H1 (cell line): ENCODE data around the gene NR5A2. TPM values are rescaled to one million over a fixed set of nuclear protein-coding genes. Genes with fewer than 3 reads are reported as not detected.

Source experiments
- CTCF ChIA-PET: fragments of 300-600 bp; sonication (Branson Sonifier 250); formaldehyde crosslinking; loops from one replicate; lab custom pipeline; 2021; ENCODE audit not compliant: partially characterized antibody; lab: Charles Lee
- POLR2A ChIA-PET: fragments of 300-600 bp; sonication (Branson Sonifier 250); formaldehyde crosslinking; loops from one replicate; lab custom pipeline; 2021; ENCODE audit warnings: inconsistent platforms; ENCODE audit not compliant: partially characterized antibody; lab: Charles Lee
- DNase-seq, 2 experiments: peaks; one replicate each; pipeline versions ENCODE4 v3.0.0 to v3.0.0-alpha.2; 2010 to 2022; ENCODE audit warnings: low spot score in 2 of 2, low read depth in 1 of 2, mixed read lengths in 1 of 2
- FAIRE-seq: peaks from 2 replicates; lab custom pipeline; 2011; peaks lifted over from hg19 to GRCh38; lab: Jason Lieb, UNC
- H2AFZ ChIP-seq: 2 replicates; pipeline ENCODE4 v1.8.1; 2012; ENCODE audit warnings: low read length, inconsistent platforms
- H2AK5ac ChIP-seq: 2 replicates; pipeline ENCODE4 v1.6.1; 2013; ENCODE audit warnings: low read depth, low read length
- H2BK120ac ChIP-seq: replicated peaks from 2 replicates; pipeline ENCODE3; 2013; ENCODE audit warnings: low read depth, low read length, inconsistent platforms
- H2BK12ac ChIP-seq: 2 replicates; pipeline ENCODE4 v1.6.1; 2013; ENCODE audit warnings: low read depth, low read length
- H2BK15ac ChIP-seq: 2 replicates; pipeline ENCODE4 v1.6.1; 2013; ENCODE audit warnings: low read length
- H2BK20ac ChIP-seq: 2 replicates; pipeline ENCODE4 v1.6.1; 2013; ENCODE audit warnings: low read length
- H2BK5ac ChIP-seq: 2 replicates; pipeline ENCODE4 v1.6.1; 2013; ENCODE audit warnings: low read depth, low read length
- H3K14ac ChIP-seq: 2 replicates; pipeline ENCODE4 v1.6.1; 2013; ENCODE audit warnings: inconsistent platforms; ENCODE audit not compliant: insufficient read length
- H3K18ac ChIP-seq: 2 replicates; pipeline ENCODE4 v1.6.1; 2013; ENCODE audit warnings: low read length; ENCODE audit errors: extremely low read depth
- H3K23ac ChIP-seq: 2 replicates; pipeline ENCODE4 v1.6.1; 2013; ENCODE audit warnings: inconsistent platforms; ENCODE audit not compliant: insufficient read length
- H3K23me2 ChIP-seq: 2 replicates; pipeline ENCODE4 v1.6.1; 2013; ENCODE audit warnings: low read depth, low read length
- H3K27ac ChIP-seq: 2 replicates; pipeline ENCODE4 v1.6.1; 2011; ENCODE audit warnings: low read depth, low read length, inconsistent platforms
- H3K27me3 ChIP-seq, 4 experiments: replicated peaks in 1 of 4; 1 replicate in 1 of 4; 2 replicates in 3 of 4; pipeline versions ENCODE4 v1.6.1 to v1.8.1; 2011 to 2013; ENCODE audit warnings: low read length in 3 of 4, mild to moderate bottlenecking in 3 of 4, inconsistent platforms in 2 of 4, mixed read lengths in 2 of 4, moderate library complexity in 1 of 4; ENCODE audit not compliant: control insufficient read depth in 3 of 4, insufficient read depth in 3 of 4; ENCODE audit errors: extremely low read depth in 1 of 4
- H3K36me3 ChIP-seq, 4 experiments: 2 replicates each; pipeline versions ENCODE4 v1.6.1 to v1.8.1; 2011 to 2013; ENCODE audit warnings: mild to moderate bottlenecking in 4 of 4, low read length in 3 of 4, moderate library complexity in 2 of 4, control low read depth in 1 of 4, inconsistent platforms in 1 of 4; ENCODE audit not compliant: insufficient read depth in 4 of 4, control insufficient read depth in 2 of 4
- H3K4ac ChIP-seq: replicated peaks from 2 replicates; pipeline ENCODE3; 2013; ENCODE audit warnings: low read length, low read depth, mixed read lengths, inconsistent platforms; ENCODE audit not compliant: insufficient read length
- H3K4me1 ChIP-seq, 4 experiments: replicated peaks in 1 of 4; 1 replicate in 1 of 4; 2 replicates in 3 of 4; pipeline versions ENCODE4 v1.6.1 to v1.8.1; 2011 to 2013; ENCODE audit warnings: low read length in 3 of 4, inconsistent platforms in 2 of 4, mixed read lengths in 1 of 4; ENCODE audit not compliant: insufficient read depth in 4 of 4, control insufficient read depth in 3 of 4
- H3K4me2 ChIP-seq, 2 experiments: 2 replicates each; pipeline versions ENCODE4 v1.6.1 to v1.8.1; 2011 to 2013; ENCODE audit warnings: low read depth in 2 of 2, low read length in 2 of 2, control low read depth in 1 of 2, inconsistent platforms in 1 of 2, mild to moderate bottlenecking in 1 of 2; ENCODE audit not compliant: insufficient read depth in 1 of 2
- H3K4me3 ChIP-seq, 4 experiments: fragments of 200-600, 300-600 bp in 1 of 4; sonication (generic), shearing (Covaris generic), sonication (Bioruptor Twin) in 1 of 4; 2 replicates each; pipeline versions ENCODE4 v1.5.1 to v1.8.1; 2011 to 2016; ENCODE audit warnings: low read length in 4 of 4, low read depth in 3 of 4, control low read depth in 2 of 4, inconsistent platforms in 2 of 4, mild to moderate bottlenecking in 2 of 4, mixed read lengths in 1 of 4, moderate library complexity in 1 of 4; ENCODE audit not compliant: insufficient read depth in 2 of 4; ENCODE audit errors: extremely low read depth in 1 of 4
- H3K56ac ChIP-seq: replicated peaks from 2 replicates; pipeline ENCODE3; 2013; ENCODE audit warnings: low read depth, mild to moderate bottlenecking, mixed read lengths, low read length, inconsistent platforms; ENCODE audit not compliant: insufficient read length
- H3K79me1 ChIP-seq: 2 replicates; pipeline ENCODE4 v1.6.1; 2013; ENCODE audit warnings: low read depth, low read length, control low read depth
- H3K79me2 ChIP-seq, 2 experiments: 2 replicates each; pipeline versions ENCODE4 v1.6.1 to v1.8.1; 2012 to 2013; ENCODE audit warnings: low read length in 2 of 2, mild to moderate bottlenecking in 2 of 2, inconsistent platforms in 1 of 2; ENCODE audit not compliant: insufficient read depth in 2 of 2, control insufficient read depth in 1 of 2
- H3K9ac ChIP-seq, 4 experiments: replicated peaks in 1 of 4; 1 replicate in 1 of 4; 2 replicates in 3 of 4; pipeline versions ENCODE4 v1.6.1 to v1.8.1; 2011 to 2013; ENCODE audit warnings: low read depth in 3 of 4, low read length in 3 of 4, control low read depth in 2 of 4, mild to moderate bottlenecking in 2 of 4, moderate library complexity in 2 of 4, inconsistent platforms in 1 of 4; ENCODE audit errors: extremely low read depth in 1 of 4
- H3K9me3 ChIP-seq, 2 experiments: 2 replicates each; pipeline versions ENCODE4 v1.6.1 to v1.8.1; 2012 to 2013; ENCODE audit warnings: mild to moderate bottlenecking in 2 of 2, moderate library complexity in 2 of 2, control low read depth in 1 of 2, inconsistent platforms in 1 of 2, low read depth in 1 of 2, low read length in 1 of 2, mixed read lengths in 1 of 2; ENCODE audit not compliant: insufficient read depth in 2 of 2
- H4K20me1 ChIP-seq, 2 experiments: replicated peaks in 1 of 2; 2 replicates each; pipeline versions ENCODE3 to v1.8.1; 2011 to 2013; ENCODE audit warnings: inconsistent platforms in 2 of 2, low read length in 2 of 2, mild to moderate bottlenecking in 1 of 2; ENCODE audit not compliant: insufficient read depth in 2 of 2, control insufficient read depth in 1 of 2
- H4K5ac ChIP-seq: 2 replicates; pipeline ENCODE4 v1.6.1; 2013; ENCODE audit warnings: low read length, low read depth, mixed read lengths, inconsistent platforms; ENCODE audit not compliant: insufficient read length
- H4K8ac ChIP-seq: 2 replicates; pipeline ENCODE4 v1.8.0; 2013; ENCODE audit warnings: mild to moderate bottlenecking, moderate library complexity, low read length, inconsistent platforms; ENCODE audit not compliant: insufficient read depth; ENCODE audit errors: extremely low read depth
- H4K91ac ChIP-seq: replicated peaks from 2 replicates; pipeline ENCODE3; 2013; ENCODE audit warnings: low read length, mixed read lengths, inconsistent platforms; ENCODE audit not compliant: insufficient read length
- USF2 ChIP-seq: IDR thresholded peaks from 2 replicates; pipeline ENCODE4 v1.6.1; 2011; ENCODE audit warnings: low read length, improper control_type of control experiment
- WGBS, 2 experiments: shearing (Covaris generic) in 1 of 2; methylation state at CpG; one replicate each; pipeline versions ENCODE4 v1.1.6 to v1.1.7; 2013 to 2015; ENCODE audit warnings: low lambda C conversion rate in 2 of 2, mixed read lengths in 2 of 2, inconsistent platforms in 1 of 2, low coverage in 1 of 2, missing lambda C conversion rate in 1 of 2; ENCODE audit not compliant: insufficient replicate concordance in 2 of 2, insufficient coverage in 1 of 2, insufficient read length in 1 of 2; ENCODE audit errors: extremely low coverage in 1 of 2, missing lambda C conversion rate in 1 of 2; 5-methylcytosine and 5-hydroxymethylcytosine counted together
- polyA plus RNA-seq, 7 experiments: library from polyadenylated mRNA; depleted of rRNA in 3 of 7; stranded (reverse) in 5 of 7; unstranded in 2 of 7; fragments of >200 nt in 5 of 7; fragments of 200-250 nt in 2 of 7; gene quantifications; 1 replicate in 5 of 7; 2 replicates in 1 of 7; 4 replicates in 1 of 7; pipeline versions ENCODE4 v1.2.1 to v1.2.3, GENCODE V29; 2011 to 2013; ENCODE audit warnings: missing spikeins in 2 of 7, mixed read lengths in 2 of 7
- total RNA-seq: library from RNA; stranded (reverse); fragmentation: NEBNext Ultra II Directional; extraction: Animal tissue kit (Norgen Biotek cat#: 25700); gene quantifications from 2 replicates; pipeline ENCODE4 v1.2.1, GENCODE V29; 2021

NR5A2 gene
- total and polyA plus RNA-seq, 2 of the 8 experiments (the other 6 are each of a cell fraction or from before 2014, with no cell fraction given), result 1.7 to 11.6 TPM

GRCh38 chr1:200038325-200038980, 10.9 kb downstream of the NR5A2 start:
- H3K14ac ChIP-seq, result no peak overlapping the region
- peaks cover 10 to 27% (median 12%) of the 10 kb centered on the region in 4 experiments for H3K4me1 ChIP-seq
- H3K27me3 ChIP-seq, result peaks cover 28 to 89% (median 76%) of the 10 kb centered on the region in 4 experiments; a peak in 6 of 7 replicates
- no peaks in the 10 kb centered on the region; the same call in 1 of the 2 replicates for H3K79me1 ChIP-seq
- WGBS, 2 experiments, result 1% methylated on average over 22 of the region's 32 CpGs; no CpG with 5 or more reads in 1 of the 2 experiments
- H3K18ac ChIP-seq, result peak overlapping the region; percentile 60; the same call in 1 of the 2 replicates
- peak overlapping the region; percentile 94 to 98 for H3K4me2 ChIP-seq
- H3K79me2 ChIP-seq, result no peaks in the 10 kb centered on the region; a peak in 1 of 4 replicates
- H2AFZ ChIP-seq, result peak overlapping the region; percentile 83; the same call in 1 of the 2 replicates
- H2AK5ac ChIP-seq, result no peak overlapping the region
- ChIA-PET CTCF (interaction anchor here (0.7 to 2.6 kb wide), 6 partner anchors 8 to 354 kb away, joined by 3 to 6 read pairs (median 4); no protein-coding TSS in a partner anchor), POLR2A (interaction anchor here (2.9 to 6.5 kb wide), 2 partner anchors 9 kb away, joined by 13 to 36 read pairs; no protein-coding TSS in a partner anchor)
- H2BK120ac ChIP-seq, result no peak overlapping the region
- no peak overlapping the region for H4K5ac ChIP-seq
- H4K8ac ChIP-seq, result peak overlapping the region; percentile 51; the same call in 1 of the 2 replicates
- no peaks in the 10 kb centered on the region for H3K9me3 ChIP-seq
- H3K23me2 ChIP-seq, result peaks cover 55% of the 10 kb centered on the region
- H2BK12ac ChIP-seq, result 0 out of 2 replicates have a peak overlapping the region, but pooled peaks have one; percentile 80
- H3K9ac ChIP-seq, result no peak overlapping the region
- DNase-seq, result peak in 1 of 2 experiments; percentile 80
- H3K27ac ChIP-seq, result peak overlapping the region; percentile 17; the same call in 1 of the 2 replicates
- no peak overlapping the region; the same call in 1 of the 2 replicates for H2BK15ac ChIP-seq
- H3K56ac ChIP-seq, result no peak overlapping the region
- H2BK20ac ChIP-seq, result no peak overlapping the region; the same call in 1 of the 2 replicates
- no peaks in the 10 kb centered on the region for H3K36me3 ChIP-seq
- peak overlapping the region; percentile 12 for H4K91ac ChIP-seq
- peak overlapping the region; percentile 93; the same call in 1 of the 2 replicates for H2BK5ac ChIP-seq
- H3K23ac ChIP-seq, result no peak overlapping the region
- H3K4ac ChIP-seq, result no peak overlapping the region
- FAIRE-seq, result no peak
- peak overlapping the region; percentile 49 to 88 (median 74) for H3K4me3 ChIP-seq
- H4K20me1 ChIP-seq, result peaks cover 0 to 2% of the 10 kb centered on the region in 2 experiments
- TF ChIP-seq USF2, result no peak
